GM21447 (cell line): ENCODE data around the gene CTXN1.
"Not testable (repeated sequence)": the region's sequence is repeated elsewhere in the genome, so short reads cannot be mapped to it uniquely, and the experiment has no call there.

ENCODE experiments used
- ATAC-seq: cut with Tn5 transposase; IDR thresholded peaks from one replicate; pipeline ENCODE4 v1.9.1; 2021; ENCODE audit not compliant: unreplicated experiment

Gene CTXN1

GRCh38 chr19:7947939-7948338 lies 22.0 kb upstream of the CTXN1 start:
- ATAC-seq: no peak

- ATAC-seq: peak; percentile 38
Observed at GRCh38 chr19:7944177-7944761, 18.3 kb upstream of the CTXN1 start.

DNA sequence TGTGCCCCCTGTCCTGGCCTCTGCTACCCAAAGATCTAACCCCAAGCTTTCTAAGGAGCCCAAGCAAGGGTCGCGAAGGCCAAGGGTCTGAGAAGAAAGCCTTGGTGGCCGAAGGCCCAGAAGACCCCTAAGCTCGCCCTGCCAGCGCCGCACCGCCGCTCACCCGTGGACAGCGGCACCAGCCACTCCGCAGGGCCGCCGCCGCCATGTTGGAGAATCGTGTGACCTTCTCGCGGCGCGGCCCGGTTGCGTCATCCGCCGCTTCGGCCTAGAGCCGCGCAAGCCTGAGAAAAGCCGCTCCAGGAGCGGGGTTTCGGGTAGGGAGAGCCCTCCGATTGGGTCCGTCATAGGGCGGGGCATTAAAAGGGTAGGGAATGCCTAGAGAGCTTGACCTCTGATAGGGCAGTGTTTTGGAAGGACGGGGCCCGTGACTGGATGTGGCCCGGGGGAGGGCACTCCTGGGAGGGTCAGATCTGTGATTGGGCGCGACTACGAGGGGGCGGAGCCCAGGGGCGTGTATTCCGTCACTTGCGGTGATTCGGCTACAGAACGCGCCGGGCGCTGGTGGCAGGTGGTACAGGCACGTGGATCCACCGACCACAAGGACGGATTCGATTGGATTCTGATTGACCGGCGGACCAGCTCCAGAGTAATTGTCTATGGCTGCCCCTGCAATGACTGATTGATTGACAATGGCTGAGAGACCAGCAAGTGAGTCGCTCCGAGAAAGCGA lies 17.7 kb upstream of the CTXN1 start, which contains the start of gene TIMM44:
Gene TIMM44 (minus strand): TSS at position 223 of the 733 bp plus-strand sequence. CDS start 15 bp downstream, at position 208.
- ATAC-seq: peak; percentile 95

DNA sequence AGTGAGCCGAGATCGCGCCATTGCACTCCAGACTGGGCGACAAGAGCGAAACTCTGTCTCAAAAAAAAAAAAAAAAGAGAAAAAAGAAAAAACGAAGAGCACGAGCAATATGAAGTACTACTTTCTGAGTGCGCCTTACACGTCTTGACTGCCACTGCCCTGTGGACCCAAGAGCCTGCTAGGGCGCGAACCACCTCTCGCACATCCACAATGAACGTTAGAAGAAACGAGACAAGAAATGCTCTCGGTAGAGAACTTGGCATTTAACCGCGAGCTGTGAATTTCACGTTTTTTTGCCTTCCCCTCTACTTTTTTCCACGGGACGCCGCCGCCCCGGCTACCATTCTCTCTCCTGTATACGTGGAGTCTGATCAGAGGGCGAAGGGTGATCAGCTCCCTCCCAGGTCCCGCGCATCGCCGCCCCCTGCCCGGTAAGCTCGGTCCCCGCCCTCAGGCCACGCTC lies 17.1 kb upstream of the CTXN1 start:
- no peak for ATAC-seq

DNA sequence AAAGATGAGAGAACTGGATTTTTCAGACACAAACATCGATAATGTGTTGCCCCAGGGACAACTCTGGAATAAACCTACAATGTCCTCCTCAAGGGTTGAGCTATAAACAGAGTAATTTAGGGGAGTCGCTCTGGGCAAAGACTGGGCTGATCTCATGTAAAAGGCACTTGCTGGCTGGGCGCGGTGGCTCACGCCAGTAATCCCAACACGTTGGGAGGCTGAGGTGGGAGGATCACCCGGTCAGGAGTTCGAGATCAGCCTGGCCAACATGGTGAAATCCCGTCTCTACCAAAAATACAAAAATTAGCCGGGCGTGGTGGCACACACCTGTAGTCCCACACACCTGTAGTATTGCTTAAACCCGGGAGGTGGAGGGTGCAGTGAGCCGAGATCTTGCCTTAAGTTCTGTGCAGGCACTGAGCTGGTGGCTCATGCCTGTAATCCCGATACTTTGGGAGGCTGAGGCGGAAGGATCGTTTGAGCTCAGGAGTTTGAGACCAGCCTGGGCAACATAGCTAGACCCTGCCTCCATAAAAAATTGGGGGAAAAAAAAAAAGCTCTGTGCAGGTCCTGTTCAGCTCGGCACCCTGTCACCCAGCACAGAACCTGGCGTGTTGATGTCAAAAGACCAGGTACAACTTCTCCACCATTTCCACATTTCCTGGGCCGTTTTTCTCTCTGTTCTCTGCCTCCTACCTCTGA lies 16.1 kb upstream of the CTXN1 start:
- no peak for ATAC-seq

- ATAC-seq: no peak
Observed at GRCh38 chr19:7940841-7941240, 14.9 kb upstream of the CTXN1 start.

GRCh38 chr19:7934766-7935165 lies 8.8 kb upstream of the CTXN1 start:
- no peak for ATAC-seq

DNA sequence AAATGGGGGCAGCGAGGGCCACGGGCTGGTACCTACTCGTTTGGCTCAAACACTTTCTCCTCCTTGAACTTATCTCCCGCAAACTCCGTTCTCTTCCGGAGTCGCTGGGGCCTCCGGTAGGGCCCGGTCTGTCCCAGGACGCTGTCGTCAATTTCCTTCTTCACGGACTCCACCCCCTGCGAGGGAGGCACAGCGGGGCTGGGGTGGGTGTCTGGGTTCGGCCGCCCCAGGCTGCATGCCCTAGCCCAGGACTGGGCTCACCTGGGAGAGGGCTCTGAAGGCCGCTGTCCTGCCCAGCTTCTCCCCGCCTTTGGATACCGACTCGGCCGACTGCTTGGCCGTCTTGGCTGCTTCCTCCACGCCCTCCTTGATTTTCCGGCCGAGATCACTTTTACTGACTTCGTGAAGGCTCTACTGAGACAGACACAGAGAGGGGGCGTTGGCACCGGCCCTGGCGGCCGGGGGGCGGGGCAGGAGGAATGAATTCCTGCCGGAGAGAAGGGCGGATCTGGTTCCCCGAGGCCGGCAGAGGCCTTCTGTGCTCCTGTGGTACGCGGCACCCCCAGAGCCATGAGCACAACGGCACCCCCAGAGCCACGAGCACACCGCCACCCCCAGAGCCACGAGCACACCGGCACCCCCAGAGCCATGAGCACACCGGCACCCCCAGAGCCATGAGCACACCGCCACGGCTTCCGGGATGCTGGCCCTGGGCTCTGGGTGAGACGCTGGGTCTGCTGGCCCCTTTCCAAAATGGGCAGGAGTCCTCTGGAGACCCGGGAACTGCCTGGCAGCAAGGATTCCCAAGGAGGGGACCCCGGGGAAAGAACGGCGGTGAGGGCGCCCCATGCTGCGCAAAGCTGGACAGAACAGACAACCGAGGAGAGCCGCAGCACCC lies 8.1 kb upstream of the CTXN1 start:
- ATAC-seq: no peak

- no peak for ATAC-seq
Observed at GRCh38 chr19:7933411-7933810, 7.5 kb upstream of the CTXN1 start.

- ATAC-seq: no peak
Observed at GRCh38 chr19:7932930-7933300, 7.0 kb upstream of the CTXN1 start.

GRCh38 chr19:7932276-7932929 lies 6.5 kb upstream of the CTXN1 start:
- no peak for ATAC-seq

DNA sequence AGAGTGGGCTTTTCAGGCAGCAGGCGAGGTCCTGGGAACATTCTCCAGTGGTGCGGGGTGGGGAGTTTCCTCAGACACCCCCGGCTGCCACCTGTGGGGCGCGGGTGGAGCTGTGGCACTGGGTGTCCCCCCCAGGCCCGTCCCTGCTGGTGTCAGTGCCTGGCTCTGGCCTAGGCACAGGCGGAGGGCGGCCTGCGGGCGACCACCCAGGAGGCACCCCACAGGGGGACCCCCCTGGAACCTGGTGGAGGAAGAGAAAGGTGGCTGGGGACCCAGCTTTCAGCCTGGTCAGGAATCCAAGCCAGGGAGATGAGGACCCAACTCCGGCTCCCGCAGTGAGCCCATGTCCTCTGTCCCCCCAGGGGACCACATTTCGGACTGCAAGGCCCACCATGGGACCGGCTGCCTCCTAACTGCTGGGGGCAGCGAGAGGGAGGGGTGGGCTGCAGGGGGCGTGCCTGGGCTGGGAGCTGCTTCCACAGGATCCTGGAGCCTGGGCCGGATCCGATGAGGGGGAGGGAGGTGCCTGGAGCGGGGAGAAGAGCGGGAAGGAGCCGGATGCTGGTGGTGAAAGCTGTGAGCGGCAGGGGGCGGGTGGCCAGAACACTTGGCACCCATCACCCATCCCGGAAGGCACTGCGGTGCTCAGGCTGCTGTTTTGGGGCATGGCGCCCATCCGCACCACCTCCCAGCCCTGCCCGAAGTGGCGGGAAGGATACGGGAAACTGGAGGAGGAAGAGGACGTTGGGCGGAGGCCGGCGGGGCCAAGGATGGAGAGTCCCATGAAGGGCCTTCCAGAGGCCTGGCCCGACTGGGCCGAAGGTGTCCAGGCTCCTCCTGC lies 5.5 kb upstream of the CTXN1 start:
- ATAC-seq: no peak

DNA sequence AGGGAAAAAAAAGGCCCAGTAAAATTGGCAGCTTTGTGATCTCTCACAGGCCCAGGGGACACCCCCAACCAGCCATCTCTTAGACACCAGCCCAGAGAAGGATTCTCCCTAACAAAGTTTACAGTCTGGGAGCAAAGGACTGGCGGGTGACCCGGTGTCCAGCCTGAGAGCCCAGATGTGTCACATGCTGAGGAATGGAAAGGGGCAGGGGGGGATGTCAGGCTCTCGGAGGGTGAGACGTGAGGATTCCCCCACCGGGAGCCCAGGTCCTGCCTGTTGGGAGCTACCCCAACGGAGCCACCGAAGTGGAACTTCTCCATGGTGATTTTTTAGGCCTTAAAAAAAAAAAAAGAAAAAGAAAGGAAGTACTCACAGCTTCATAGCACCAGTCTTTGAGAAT lies 4.8 kb upstream of the CTXN1 start:
- no peak for ATAC-seq

- not testable (repeated sequence) for ATAC-seq
Observed at GRCh38 chr19:7930030-7930429, 4.1 kb upstream of the CTXN1 start.

- ATAC-seq: no peak
Observed at GRCh38 chr19:7928741-7929701, 3.1 kb upstream of the CTXN1 start.

- ATAC-seq: no peak
Observed at GRCh38 chr19:7928334-7928706, 2.4 kb upstream of the CTXN1 start.

DNA sequence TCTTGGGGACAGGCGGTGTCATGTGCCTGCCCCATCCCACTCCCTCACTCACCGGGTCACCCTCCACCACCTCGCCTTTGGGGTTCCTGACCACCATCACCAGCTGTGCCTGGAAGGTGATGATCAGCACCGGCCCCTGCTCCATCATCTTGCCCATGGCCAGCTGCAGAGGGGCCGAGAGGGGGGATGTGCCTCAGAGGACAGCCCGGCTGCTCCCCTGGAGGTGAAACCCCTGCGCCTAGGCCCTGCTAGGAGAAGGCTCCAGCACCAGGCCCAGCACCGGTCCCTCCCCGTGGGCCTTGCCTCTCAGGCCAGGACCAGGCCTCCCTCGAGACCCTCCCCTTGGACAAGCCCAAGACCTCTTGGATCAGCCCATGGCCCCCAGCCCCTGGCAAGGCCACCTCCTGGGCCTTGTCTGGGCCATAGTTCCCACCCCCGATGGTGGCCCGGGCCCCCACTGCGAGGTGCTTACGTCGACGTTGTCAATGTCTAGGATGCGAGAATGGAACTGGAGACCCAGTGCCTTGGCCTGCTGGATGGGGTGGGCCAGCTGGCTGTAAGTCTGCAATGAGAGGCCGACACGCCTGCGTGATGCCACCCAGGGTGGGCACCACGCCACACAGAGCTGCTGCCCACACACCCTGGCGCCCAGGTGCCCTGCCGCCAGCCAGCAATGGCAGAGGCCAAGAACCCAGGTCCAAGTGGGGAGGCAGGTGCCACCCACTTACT lies 1.8 kb upstream of the CTXN1 start:
- no peak for ATAC-seq
